IPS DF 6.9 (cell line): ENCODE results near the gene UNC5B.

Source experiments
- DNase-seq: peaks from one replicate; pipeline ENCODE4 v3.0.0-alpha.2; 2013; ENCODE audit warnings: low read depth, low spot score
- H3K27ac ChIP-seq: one replicate; pipeline ENCODE4 v1.5.1; 2013; ENCODE audit warnings: low read length, control low read depth
- H3K27me3 ChIP-seq: 2 replicates; pipeline ENCODE4 v1.6.1; 2013; ENCODE audit warnings: mild to moderate bottlenecking, low read length; ENCODE audit not compliant: control insufficient read depth, insufficient read depth
- H3K36me3 ChIP-seq: 2 replicates; pipeline ENCODE4 v1.6.1; 2013; ENCODE audit warnings: low read length; ENCODE audit not compliant: control insufficient read depth, insufficient read depth
- H3K4me1 ChIP-seq: 2 replicates; pipeline ENCODE4 v1.6.1; 2013; ENCODE audit warnings: low read length; ENCODE audit not compliant: control insufficient read depth, insufficient read depth
- H3K4me3 ChIP-seq: 2 replicates; pipeline ENCODE4 v1.5.1; 2013; ENCODE audit warnings: mild to moderate bottlenecking, low read length
- H3K9me3 ChIP-seq: 2 replicates; pipeline ENCODE4 v1.6.1; 2013; ENCODE audit warnings: low read length, inconsistent platforms; ENCODE audit not compliant: control insufficient read depth, insufficient read depth
- WGBS: extraction: QIAGEN DNeasy Blood & Tissue Kit; methylation state at CpG from one replicate; pipeline ENCODE4 v1.1.7; 2013; ENCODE audit warnings: mixed read lengths, missing lambda C conversion rate; ENCODE audit not compliant: insufficient read length, insufficient coverage; 5-methylcytosine and 5-hydroxymethylcytosine counted together

The UNC5B gene

DNA sequence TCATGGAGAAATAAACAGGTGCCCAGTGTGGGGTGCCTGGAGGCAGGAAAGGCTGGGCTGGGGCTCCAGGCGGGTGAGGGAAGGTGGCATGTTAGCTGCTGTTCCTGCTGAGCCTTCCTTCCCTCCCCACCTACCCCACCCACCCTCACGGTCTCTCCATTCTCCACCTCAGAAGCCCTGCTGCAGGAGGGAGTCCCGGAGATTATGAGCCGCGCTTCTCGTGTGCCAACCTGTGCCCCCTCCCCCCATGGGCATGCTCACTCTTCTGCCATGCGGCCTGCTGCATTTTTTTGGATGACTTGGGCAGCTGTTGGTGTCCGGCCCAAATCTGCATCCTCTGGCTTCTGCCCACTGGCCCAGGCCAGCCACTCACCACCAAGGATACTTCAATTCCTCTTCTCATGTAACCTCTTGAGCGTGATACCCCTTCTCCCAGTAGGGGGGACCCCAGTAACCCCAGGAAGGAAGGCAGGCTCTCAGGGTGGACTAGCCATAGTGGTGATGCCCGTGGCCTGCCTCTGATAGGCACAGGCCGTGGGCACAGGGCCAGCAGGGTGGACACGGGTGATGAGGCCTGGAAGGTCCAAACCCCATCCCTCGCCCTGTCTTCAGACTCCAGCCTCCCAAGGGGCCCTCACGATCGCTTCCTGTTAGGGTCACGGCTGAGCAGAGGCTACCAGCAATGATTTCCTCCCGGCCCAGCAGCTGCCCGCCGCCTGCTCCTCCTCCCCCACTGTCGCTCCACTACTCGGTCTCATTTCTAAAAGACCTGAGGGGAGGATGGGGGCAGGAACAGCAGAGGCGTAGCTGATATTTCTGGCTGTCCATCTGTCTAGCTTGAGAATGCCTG is 27.8 kb downstream of the UNC5B start:
- no CpG with 5 or more reads among the region's 22 CpGs for WGBS
- Histone ChIP-seq H3K27ac (no peak overlapping the region), H3K36me3 (no peaks in the 10 kb centered on the region), H3K4me1 (peaks cover 3% of the 10 kb centered on the region), H3K27me3 (no peaks in the 10 kb centered on the region), H3K4me3 (no peak overlapping the region), H3K9me3 (no peaks in the 10 kb centered on the region)
- DNase-seq: no peak

GRCh38 chr10:71241114-71241829 is 28.9 kb downstream of the UNC5B start:
- H3K9me3 ChIP-seq: no peaks in the 10 kb centered on the region
- no peaks in the 10 kb centered on the region for H3K27me3 ChIP-seq
- H3K4me1 ChIP-seq: peaks cover 3% of the 10 kb centered on the region
- no peak overlapping the region for H3K4me3 ChIP-seq
- no peak overlapping the region for H3K27ac ChIP-seq
- WGBS: no CpG with 5 or more reads among the region's 11 CpGs
- no peaks in the 10 kb centered on the region for H3K36me3 ChIP-seq
- no peak for DNase-seq

DNA sequence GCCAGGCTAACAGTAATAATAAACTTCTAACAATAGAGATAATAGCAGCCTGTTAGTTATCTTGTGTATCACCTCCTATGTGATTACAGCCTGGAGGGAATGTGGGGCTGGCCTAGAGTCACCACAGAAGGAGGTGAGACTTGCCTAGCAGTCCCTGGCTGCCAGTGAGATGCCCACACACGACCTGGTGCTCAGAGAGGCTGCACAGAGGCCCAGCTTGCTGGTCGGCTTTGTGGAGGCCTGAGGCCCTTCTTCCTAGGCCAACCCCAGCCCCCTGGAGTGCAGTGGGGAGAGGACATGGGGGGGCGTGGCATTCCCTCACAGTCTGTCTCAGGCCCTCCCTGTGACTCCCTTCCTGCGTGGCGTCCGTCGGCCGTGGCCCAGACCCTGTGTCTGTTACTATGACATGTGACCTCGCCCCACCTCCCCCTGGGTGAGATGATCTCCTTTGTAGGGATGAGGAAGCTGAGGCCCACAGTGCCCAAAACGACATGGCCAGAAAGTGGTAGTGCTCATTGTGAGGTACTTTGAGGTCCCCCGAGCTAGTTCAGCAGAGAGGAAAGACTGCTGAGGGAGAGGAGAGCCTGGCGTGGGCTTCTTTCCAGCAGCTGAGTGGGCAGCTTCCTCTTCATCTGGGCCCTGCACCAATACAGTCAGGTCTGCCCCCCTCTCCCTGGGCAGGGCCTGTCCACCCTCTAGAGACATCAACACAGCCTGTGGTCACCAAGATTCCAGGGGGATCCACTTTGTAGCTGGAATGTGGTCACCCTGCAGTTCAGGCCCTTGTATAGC is 29.7 kb downstream of the UNC5B start:
- Histone ChIP-seq H3K9me3 (no peaks in the 10 kb centered on the region), H3K27ac (no peak overlapping the region), H3K27me3 (no peaks in the 10 kb centered on the region), H3K4me3 (no peak overlapping the region), H3K36me3 (no peaks in the 10 kb centered on the region), H3K4me1 (peaks cover under 1% of the 10 kb centered on the region)
- WGBS: no CpG with 5 or more reads among the region's 12 CpGs
- DNase-seq: no peak

DNA sequence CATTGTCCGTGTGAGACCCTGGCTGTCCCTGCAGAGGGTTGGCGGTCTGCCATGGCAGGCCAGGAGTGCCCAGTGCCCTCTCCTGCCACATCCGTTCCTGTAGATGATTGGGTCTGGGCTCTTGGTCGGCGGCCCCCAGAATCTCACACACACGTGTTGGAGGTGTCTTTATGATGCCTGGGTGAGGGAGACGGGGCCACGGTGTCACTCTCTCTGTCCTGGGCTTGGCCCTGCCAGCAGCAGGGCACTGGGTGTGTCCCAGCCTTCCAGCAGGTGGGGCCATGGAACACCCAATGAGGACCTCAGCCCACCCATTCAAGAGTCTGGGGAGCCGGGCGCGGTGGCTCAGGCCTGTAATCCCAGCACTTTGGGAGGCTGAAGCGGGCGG is 30.2 kb downstream of the UNC5B start:
- DNase-seq: no peak
- no peaks in the 10 kb centered on the region for H3K27me3 ChIP-seq
- WGBS: no CpG with 5 or more reads among the region's 13 CpGs
- no peak overlapping the region for H3K4me3 ChIP-seq
- no peaks in the 10 kb centered on the region for H3K4me1 ChIP-seq
- H3K36me3 ChIP-seq: no peaks in the 10 kb centered on the region
- H3K27ac ChIP-seq: no peak overlapping the region
- no peaks in the 10 kb centered on the region for H3K9me3 ChIP-seq

GRCh38 chr10:71243756-71244395 is 31.5 kb downstream of the UNC5B start:
- no peaks in the 10 kb centered on the region for H3K27me3 ChIP-seq
- no peak overlapping the region for H3K4me3 ChIP-seq
- no peaks in the 10 kb centered on the region for H3K9me3 ChIP-seq
- no CpG with 5 or more reads among the region's 6 CpGs for WGBS
- H3K36me3 ChIP-seq: no peaks in the 10 kb centered on the region
- DNase-seq: no peak
- H3K4me1 ChIP-seq: no peaks in the 10 kb centered on the region
- H3K27ac ChIP-seq: no peak overlapping the region

- Histone ChIP-seq H3K27ac (no peak overlapping the region), H3K9me3 (no peaks in the 10 kb centered on the region), H3K36me3 (no peaks in the 10 kb centered on the region), H3K4me1 (no peaks in the 10 kb centered on the region), H3K4me3 (no peak overlapping the region), H3K27me3 (no peaks in the 10 kb centered on the region)
- DNase-seq: no peak
- WGBS: no CpG with 5 or more reads among the region's 29 CpGs
Measured at GRCh38 chr10:71244431-71245419, 32.4 kb downstream of the UNC5B start.

DNA sequence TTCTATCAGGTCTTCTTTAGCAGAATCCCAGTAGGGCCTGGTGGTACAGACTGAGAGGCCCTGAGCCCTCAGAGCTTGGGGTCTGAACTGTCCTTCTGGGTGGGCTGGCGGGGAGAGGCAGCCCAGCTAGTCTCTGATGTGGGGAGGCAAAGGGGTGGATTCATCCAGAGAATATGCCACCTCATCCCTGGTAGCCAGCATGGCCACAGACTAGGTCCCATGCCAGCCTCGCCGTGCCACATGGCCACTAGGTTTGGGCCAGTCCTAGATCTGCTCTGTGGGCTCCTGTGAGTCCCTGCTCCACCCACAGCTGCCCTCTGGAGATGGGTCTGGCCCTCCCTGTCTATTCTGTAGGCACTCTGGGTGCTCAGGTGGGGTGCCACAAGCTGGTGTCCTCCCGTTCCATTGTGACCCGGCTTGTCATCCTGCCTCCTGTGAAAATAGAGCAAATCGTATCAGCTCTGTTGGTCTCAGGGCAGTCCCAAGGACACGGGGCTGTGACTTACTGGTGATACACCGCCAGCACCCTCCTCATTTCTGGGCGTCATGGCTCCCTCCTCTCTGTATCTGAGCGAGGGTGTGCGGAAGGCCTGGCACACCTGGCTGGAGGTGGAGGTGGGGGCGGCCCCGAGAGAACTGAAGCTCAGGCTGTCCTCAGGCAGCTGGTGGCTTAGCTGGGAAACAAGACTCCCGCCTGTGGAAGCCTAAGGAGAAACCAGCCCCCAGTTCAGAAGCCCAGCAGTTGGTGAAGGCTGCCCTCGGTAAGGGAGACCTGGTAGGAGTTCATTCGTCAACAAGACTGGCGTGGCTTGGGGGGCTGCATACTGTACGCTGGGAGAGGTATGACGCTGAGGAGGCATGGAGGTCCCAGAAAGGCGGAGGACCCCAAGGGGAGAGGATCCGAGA is 33.3 kb downstream of the UNC5B start:
- DNase-seq: no peak
- Histone ChIP-seq H3K4me3 (no peak overlapping the region), H3K9me3 (no peaks in the 10 kb centered on the region), H3K4me1 (no peaks in the 10 kb centered on the region), H3K27me3 (no peaks in the 10 kb centered on the region), H3K36me3 (no peaks in the 10 kb centered on the region), H3K27ac (no peak overlapping the region)
- WGBS: no CpG with 5 or more reads among the region's 21 CpGs

- Histone ChIP-seq H3K4me3 (no peak overlapping the region), H3K9me3 (no peaks in the 10 kb centered on the region), H3K27me3 (no peaks in the 10 kb centered on the region), H3K36me3 (no peaks in the 10 kb centered on the region), H3K27ac (no peak overlapping the region), H3K4me1 (no peaks in the 10 kb centered on the region)
- DNase-seq: no peak
- no CpG with 5 or more reads among the region's 11 CpGs for WGBS
Measured at GRCh38 chr10:71246591-71247413, 34.4 kb downstream of the UNC5B start.
